Measurements from ENCODE around the gene NAV2.

The NAV2 gene

DNA sequence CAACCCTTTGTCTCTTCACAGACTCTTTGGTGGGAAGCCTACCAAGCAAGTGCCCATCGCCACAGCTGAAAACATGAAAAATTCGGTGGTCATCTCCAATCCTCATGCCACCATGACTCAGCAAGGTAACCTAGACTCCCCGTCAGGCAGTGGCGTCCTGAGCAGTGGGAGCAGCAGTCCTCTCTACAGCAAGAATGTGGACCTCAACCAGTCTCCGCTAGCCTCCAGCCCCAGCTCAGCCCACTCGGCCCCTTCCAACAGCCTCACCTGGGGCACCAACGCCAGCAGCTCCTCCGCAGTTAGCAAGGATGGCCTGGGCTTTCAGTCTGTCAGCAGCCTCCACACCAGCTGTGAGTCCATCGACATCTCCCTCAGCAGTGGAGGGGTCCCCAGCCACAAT is 336.1 kb downstream of the NAV2 start:
- no peaks in the 10 kb centered on the region for H3F3A ChIP-seq (ENCODE audit: insufficient read depth, low read length)
- H3K36me3 ChIP-seq (replicated peaks; ENCODE audit: insufficient read depth, low read length), result no peaks in the 10 kb centered on the region
- no peak for TF ChIP-seq EZH2phosphoT487 (IDR thresholded peaks at IDR 0.05; ENCODE audit: low read length)
- no peak for TF ChIP-seq EZH2 (optimal IDR thresholded peaks at IDR 0.05; ENCODE audit: low read depth, low read length)
- TF ChIP-seq, protein P1, sequence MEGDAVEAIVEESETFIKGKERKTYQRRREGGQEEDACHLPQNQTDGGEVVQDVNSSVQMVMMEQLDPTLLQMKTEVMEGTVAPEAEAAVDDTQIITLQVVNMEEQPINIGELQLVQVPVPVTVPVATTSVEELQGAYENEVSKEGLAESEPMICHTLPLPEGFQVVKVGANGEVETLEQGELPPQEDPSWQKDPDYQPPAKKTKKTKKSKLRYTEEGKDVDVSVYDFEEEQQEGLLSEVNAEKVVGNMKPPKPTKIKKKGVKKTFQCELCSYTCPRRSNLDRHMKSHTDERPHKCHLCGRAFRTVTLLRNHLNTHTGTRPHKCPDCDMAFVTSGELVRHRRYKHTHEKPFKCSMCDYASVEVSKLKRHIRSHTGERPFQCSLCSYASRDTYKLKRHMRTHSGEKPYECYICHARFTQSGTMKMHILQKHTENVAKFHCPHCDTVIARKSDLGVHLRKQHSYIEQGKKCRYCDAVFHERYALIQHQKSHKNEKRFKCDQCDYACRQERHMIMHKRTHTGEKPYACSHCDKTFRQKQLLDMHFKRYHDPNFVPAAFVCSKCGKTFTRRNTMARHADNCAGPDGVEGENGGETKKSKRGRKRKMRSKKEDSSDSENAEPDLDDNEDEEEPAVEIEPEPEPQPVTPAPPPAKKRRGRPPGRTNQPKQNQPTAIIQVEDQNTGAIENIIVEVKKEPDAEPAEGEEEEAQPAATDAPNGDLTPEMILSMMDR (IDR thresholded peaks at IDR 0.05; ENCODE audit: low read length), result no peak
- H3K9ac ChIP-seq (ENCODE audit: low read length), result no peak overlapping the region
- H4K20me1 ChIP-seq (ENCODE audit: insufficient read depth, low read length), result no peaks in the 10 kb centered on the region
- H3K27ac ChIP-seq (ENCODE audit: low read length), result no peak overlapping the region
- no peak overlapping the region for H3K4me2 ChIP-seq (ENCODE audit: low read depth, low read length)
- H2AFZ ChIP-seq (ENCODE audit: low read length), result no peak overlapping the region
- no peaks in the 10 kb centered on the region for H3K4me1 ChIP-seq (ENCODE audit: low read length)
- H3K9me3 ChIP-seq (replicated peaks; ENCODE audit: insufficient read depth, low read length), result no peaks in the 10 kb centered on the region
- no peaks in the 10 kb centered on the region for H3K79me2 ChIP-seq (ENCODE audit: low read length)
- no peaks in the 10 kb centered on the region for H3K27me3 ChIP-seq (replicated peaks; ENCODE audit: insufficient read depth, low read length)
- DNase-seq, result no peak
- H3K4me3 ChIP-seq (ENCODE audit: low read length), result no peak overlapping the region
- H3K9me2 ChIP-seq (replicated peaks; ENCODE audit: insufficient read depth, low read length), result no peaks in the 10 kb centered on the region

DNA sequence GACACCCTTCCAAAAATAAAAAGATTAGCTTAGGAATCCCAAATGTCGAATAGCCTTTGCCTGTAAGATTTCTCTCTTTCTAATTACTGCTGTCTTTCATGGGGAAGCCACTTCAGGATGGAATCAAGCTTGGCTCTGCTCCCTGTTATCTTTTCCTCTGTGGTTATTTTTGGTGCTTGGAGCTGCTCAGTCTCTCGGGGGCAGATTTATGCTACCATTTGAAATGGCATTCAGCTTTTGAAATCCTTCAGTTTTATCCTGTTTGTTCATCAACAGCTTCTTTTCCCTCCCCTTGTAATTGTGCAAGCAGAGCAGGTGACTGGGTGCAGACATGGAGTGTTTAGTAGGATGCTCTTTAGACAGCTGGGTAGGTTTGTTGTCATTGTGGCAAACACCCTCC is 336.6 kb downstream of the NAV2 start:
- Histone ChIP-seq H3F3A (ENCODE audit: insufficient read depth, low read length) (no peaks in the 10 kb centered on the region), H3K27ac (ENCODE audit: low read length) (no peak overlapping the region), H3K4me2 (ENCODE audit: low read depth, low read length) (no peak overlapping the region), H3K9me3 (replicated peaks; ENCODE audit: insufficient read depth, low read length) (no peaks in the 10 kb centered on the region), H3K9ac (ENCODE audit: low read length) (no peak overlapping the region), H3K4me1 (ENCODE audit: low read length) (no peaks in the 10 kb centered on the region), H3K79me2 (ENCODE audit: low read length) (no peaks in the 10 kb centered on the region), H3K4me3 (ENCODE audit: low read length) (no peak overlapping the region), H3K27me3 (replicated peaks; ENCODE audit: insufficient read depth, low read length) (no peaks in the 10 kb centered on the region), H2AFZ (ENCODE audit: low read length) (no peak overlapping the region), H3K9me2 (replicated peaks; ENCODE audit: insufficient read depth, low read length) (no peaks in the 10 kb centered on the region), H3K36me3 (replicated peaks; ENCODE audit: insufficient read depth, low read length) (no peaks in the 10 kb centered on the region), H4K20me1 (ENCODE audit: insufficient read depth, low read length) (no peaks in the 10 kb centered on the region)
- TF ChIP-seq, protein P1 (IDR thresholded peaks at IDR 0.05; ENCODE audit: low read length), result no peak
- TF ChIP-seq EZH2 (optimal IDR thresholded peaks at IDR 0.05; ENCODE audit: low read depth, low read length), result no peak
- TF ChIP-seq EZH2phosphoT487 (IDR thresholded peaks at IDR 0.05; ENCODE audit: low read length), result no peak
- no peak for DNase-seq

DNA sequence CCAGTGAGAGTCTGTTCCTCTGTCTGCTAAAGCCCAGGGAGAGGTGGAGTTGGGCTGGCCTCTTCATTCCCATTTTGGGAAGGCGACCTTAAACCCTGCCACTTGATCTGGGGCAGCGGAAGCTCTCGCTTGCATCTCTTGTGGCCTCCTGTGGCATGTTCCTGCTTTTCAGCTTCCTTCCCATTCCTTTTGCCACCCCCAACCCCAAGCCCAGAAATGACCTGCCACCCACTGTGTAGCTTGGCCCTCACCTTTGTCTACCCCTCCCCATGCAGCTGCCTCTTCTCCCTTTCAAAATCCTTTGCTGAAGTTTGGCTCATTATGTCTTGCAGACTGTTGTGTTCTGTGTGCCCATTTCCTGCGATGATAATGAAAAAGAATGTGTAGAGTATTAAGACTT is 337.4 kb downstream of the NAV2 start:
- Histone ChIP-seq H3K9me3 (replicated peaks; ENCODE audit: insufficient read depth, low read length) (no peaks in the 10 kb centered on the region), H3K79me2 (ENCODE audit: low read length) (no peaks in the 10 kb centered on the region), H3K9me2 (replicated peaks; ENCODE audit: insufficient read depth, low read length) (no peaks in the 10 kb centered on the region), H2AFZ (ENCODE audit: low read length) (no peak overlapping the region), H3K27me3 (replicated peaks; ENCODE audit: insufficient read depth, low read length) (no peaks in the 10 kb centered on the region), H3K4me2 (ENCODE audit: low read depth, low read length) (no peak overlapping the region), H3K36me3 (replicated peaks; ENCODE audit: insufficient read depth, low read length) (no peaks in the 10 kb centered on the region), H3F3A (ENCODE audit: insufficient read depth, low read length) (no peaks in the 10 kb centered on the region), H3K9ac (ENCODE audit: low read length) (no peak overlapping the region), H3K4me3 (ENCODE audit: low read length) (no peak overlapping the region), H3K4me1 (ENCODE audit: low read length) (no peaks in the 10 kb centered on the region), H3K27ac (ENCODE audit: low read length) (no peak overlapping the region), H4K20me1 (ENCODE audit: insufficient read depth, low read length) (no peaks in the 10 kb centered on the region)
- no peak for DNase-seq
- TF ChIP-seq EZH2 (optimal IDR thresholded peaks at IDR 0.05; ENCODE audit: low read depth, low read length), result no peak
- TF ChIP-seq, protein P1 (IDR thresholded peaks at IDR 0.05; ENCODE audit: low read length), result no peak
- no peak for TF ChIP-seq EZH2phosphoT487 (IDR thresholded peaks at IDR 0.05; ENCODE audit: low read length)
